ENCODE data around the gene GPBP1L1. TPM values are rescaled to one million over a fixed set of nuclear protein-coding genes. Genes with fewer than 3 reads are reported as not detected.

Gene GPBP1L1
- total RNA-seq, 4 donors from 2014 or later: 98.6 to 147 (median 115) TPM

DNA sequence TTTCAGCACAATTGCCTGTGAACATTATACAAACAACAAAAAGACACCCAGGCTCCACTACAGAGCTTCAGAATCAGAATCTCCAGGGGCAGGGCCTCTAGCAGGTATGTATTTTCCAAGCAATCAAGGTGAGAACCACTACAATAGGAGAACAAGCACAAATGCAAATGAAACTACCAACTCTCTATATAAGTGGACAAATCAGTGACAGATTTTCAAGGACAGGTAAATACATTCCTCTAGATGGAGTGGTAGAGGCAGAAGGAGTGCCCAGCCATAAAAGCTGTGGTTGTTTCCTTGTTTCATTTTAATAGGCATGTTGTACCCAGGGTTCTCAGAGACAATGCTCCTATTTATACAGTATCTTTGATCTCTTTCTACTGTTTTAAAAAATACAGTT, 42.4 kb downstream of the GPBP1L1 start:
- Histone ChIP-seq H3K4me1 (peaks cover 0 to 23% (median 0%) of the 10 kb centered on the region in 3 donors), H3K27ac (no peak overlapping the region), H3K36me3 (peaks cover 1 to 84% of the 10 kb centered on the region in 2 donors), H3K4me3 (no peak overlapping the region), H3K9me3 (no peaks in the 10 kb centered on the region), H3K27me3 (no peaks in the 10 kb centered on the region)
- TF ChIP-seq, protein P1, sequence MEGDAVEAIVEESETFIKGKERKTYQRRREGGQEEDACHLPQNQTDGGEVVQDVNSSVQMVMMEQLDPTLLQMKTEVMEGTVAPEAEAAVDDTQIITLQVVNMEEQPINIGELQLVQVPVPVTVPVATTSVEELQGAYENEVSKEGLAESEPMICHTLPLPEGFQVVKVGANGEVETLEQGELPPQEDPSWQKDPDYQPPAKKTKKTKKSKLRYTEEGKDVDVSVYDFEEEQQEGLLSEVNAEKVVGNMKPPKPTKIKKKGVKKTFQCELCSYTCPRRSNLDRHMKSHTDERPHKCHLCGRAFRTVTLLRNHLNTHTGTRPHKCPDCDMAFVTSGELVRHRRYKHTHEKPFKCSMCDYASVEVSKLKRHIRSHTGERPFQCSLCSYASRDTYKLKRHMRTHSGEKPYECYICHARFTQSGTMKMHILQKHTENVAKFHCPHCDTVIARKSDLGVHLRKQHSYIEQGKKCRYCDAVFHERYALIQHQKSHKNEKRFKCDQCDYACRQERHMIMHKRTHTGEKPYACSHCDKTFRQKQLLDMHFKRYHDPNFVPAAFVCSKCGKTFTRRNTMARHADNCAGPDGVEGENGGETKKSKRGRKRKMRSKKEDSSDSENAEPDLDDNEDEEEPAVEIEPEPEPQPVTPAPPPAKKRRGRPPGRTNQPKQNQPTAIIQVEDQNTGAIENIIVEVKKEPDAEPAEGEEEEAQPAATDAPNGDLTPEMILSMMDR (IDR thresholded peaks at IDR 0.05): no peak
- no peak for TF ChIP-seq POLR2A (IDR thresholded peaks at IDR 0.05)
- TF ChIP-seq POLR2AphosphoS5 (IDR thresholded peaks at IDR 0.05): no peak
- no peak for TF ChIP-seq EP300 (IDR thresholded peaks at IDR 0.05)
- ATAC-seq: no peak

DNA sequence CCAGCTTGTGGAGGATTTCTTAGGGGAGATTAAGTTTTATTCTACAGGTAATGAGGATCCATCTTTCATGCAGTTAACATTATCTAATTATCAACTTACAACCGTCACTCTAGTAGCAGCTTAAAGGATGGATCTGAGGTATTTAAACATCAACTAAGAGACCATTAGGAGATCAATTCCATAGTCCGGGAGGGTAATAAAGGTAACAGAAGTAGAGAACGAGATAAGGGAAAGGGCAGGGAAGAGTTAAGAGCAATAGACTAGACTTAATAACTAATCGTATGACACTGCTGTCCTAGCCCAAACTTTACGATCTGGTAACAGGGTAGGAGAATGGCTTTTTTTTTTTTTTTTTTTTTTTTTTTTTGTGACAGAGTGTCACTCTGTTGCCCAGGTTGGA, 43.0 kb downstream of the GPBP1L1 start:
- H3K9me3 ChIP-seq: no peaks in the 10 kb centered on the region
- ATAC-seq: no peak

DNA sequence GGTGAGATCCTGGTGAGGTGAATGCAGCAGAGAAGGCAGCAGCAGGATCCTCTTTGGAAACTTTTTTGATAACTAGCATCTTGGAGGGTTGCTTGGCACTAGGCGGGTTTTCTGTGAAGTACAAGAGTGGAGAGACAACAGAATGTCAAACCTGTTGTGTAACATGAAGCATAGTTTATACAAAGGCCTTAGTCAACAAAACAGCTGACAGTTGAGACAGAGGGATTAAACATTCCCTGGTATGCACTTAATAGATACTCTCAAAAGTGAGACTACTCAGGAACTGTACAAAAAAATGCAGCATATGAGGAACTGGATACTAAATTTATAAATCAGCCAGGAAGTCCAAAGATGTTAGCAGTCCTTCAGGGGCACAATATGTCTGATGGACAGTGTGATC, 46.0 kb downstream of the GPBP1L1 start:
- TF ChIP-seq POLR2AphosphoS5 (IDR thresholded peaks at IDR 0.05): no peak
- TF ChIP-seq POLR2A (IDR thresholded peaks at IDR 0.05): no peak
- TF ChIP-seq, protein P1 (IDR thresholded peaks at IDR 0.05): no peak
- TF ChIP-seq EP300 (IDR thresholded peaks at IDR 0.05): no peak
- peaks cover 6 to 86% of the 10 kb centered on the region in 2 donors for H3K36me3 ChIP-seq
- H3K4me1 ChIP-seq: peaks cover 0 to 16% (median 0%) of the 10 kb centered on the region in 3 donors
- H3K27me3 ChIP-seq: no peaks in the 10 kb centered on the region
- 57 to 100% methylated on average over 1 of the region's 1 CpG for WGBS, 2 donors (ENCODE audit: low coverage in 1 of 2)
- no peak for ATAC-seq
- H3K9me3 ChIP-seq: no peaks in the 10 kb centered on the region
- no peak overlapping the region for H3K27ac ChIP-seq
- H3K4me3 ChIP-seq: no peak overlapping the region

More for the DNA sequence above, 43.0 kb downstream of the GPBP1L1 start:
- H3K27ac ChIP-seq: no peak overlapping the region
- H3K36me3 ChIP-seq: peaks cover 6 to 84% of the 10 kb centered on the region in 2 donors
- H3K4me3 ChIP-seq: no peak overlapping the region
- peaks cover 0 to 23% (median 0%) of the 10 kb centered on the region in 3 donors for H3K4me1 ChIP-seq
- H3K27me3 ChIP-seq: no peaks in the 10 kb centered on the region
- TF ChIP-seq EP300 (IDR thresholded peaks at IDR 0.05) (no peak), POLR2AphosphoS5 (IDR thresholded peaks at IDR 0.05) (no peak), POLR2A (IDR thresholded peaks at IDR 0.05) (no peak)
- TF ChIP-seq, protein P1 (IDR thresholded peaks at IDR 0.05): no peak
- 74 to 85% methylated on average over 5 of the region's 5 CpGs for WGBS, 2 donors (ENCODE audit: low coverage in 1 of 2)

DNA sequence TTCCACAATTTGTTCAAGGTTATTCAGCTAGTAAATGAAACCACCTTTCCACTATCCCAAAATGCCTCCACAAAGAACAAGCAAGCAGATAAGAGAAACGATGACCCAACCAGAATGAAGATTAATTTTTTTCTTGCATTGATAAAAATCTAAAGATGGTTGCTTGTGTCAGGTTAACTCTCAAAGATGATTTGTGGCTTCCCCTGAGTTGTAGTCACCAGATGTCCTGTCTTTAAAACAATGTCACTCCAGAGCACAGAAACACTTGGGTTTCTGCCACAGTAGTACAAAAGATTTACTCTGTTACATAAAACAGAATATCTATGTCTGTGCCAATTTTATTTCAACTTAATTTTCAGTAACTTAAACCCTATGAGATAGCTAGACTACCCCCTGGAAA, 51.1 kb downstream of the GPBP1L1 start:
- 37 to 80% methylated on average over 1 of the region's 1 CpG for WGBS, 2 donors (ENCODE audit: low coverage in 1 of 2)
- Histone ChIP-seq H3K9me3 (no peaks in the 10 kb centered on the region), H3K27ac (no peak overlapping the region), H3K27me3 (no peaks in the 10 kb centered on the region), H3K4me1 (peaks cover 0 to 6% (median 0%) of the 10 kb centered on the region in 3 donors), H3K4me3 (no peak overlapping the region), H3K36me3 (peaks cover 6 to 94% of the 10 kb centered on the region in 2 donors)
- TF ChIP-seq POLR2AphosphoS5 (IDR thresholded peaks at IDR 0.05) (no peak), POLR2A (IDR thresholded peaks at IDR 0.05) (no peak), EP300 (IDR thresholded peaks at IDR 0.05) (no peak)
- TF ChIP-seq, protein P1 (IDR thresholded peaks at IDR 0.05): no peak
- no peak for ATAC-seq

DNA sequence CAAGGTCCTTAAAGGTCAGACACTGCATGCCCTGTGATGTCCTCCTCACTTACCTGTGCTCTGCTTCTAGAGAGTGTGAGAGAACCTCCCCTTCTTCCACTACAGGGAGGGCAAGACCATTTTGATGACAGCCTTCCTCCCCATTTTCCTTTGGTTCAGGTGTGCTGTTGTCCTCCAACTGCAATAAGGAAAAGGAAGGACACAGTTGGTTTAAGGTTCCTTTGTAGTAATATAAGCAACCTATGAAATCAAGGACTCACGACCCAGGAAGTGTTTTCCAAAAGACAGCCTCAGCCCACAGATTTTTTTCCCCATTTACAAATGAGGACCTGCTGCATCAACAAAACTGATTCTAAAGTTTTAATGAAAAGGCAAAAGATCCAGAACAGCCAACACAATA, 55.9 kb downstream of the GPBP1L1 start:
- no peak overlapping the region for H3K4me3 ChIP-seq
- no peak for TF ChIP-seq POLR2A (IDR thresholded peaks at IDR 0.05)
- TF ChIP-seq, protein P1 (IDR thresholded peaks at IDR 0.05): no peak
- no peak for TF ChIP-seq POLR2AphosphoS5 (IDR thresholded peaks at IDR 0.05)
- TF ChIP-seq EP300 (IDR thresholded peaks at IDR 0.05): no peak
- no peaks in the 10 kb centered on the region for H3K27me3 ChIP-seq
- H3K4me1 ChIP-seq: peaks cover 0 to 11% (median 0%) of the 10 kb centered on the region in 3 donors
- H3K9me3 ChIP-seq: no peaks in the 10 kb centered on the region
- peaks cover 0 to 97% of the 10 kb centered on the region in 2 donors for H3K36me3 ChIP-seq
- WGBS, 2 donors (ENCODE audit: low coverage in 1 of 2): 50 to 80% methylated on average over 1 of the region's 1 CpG
- ATAC-seq: no peak
- no peak overlapping the region for H3K27ac ChIP-seq
